ENCODE measurements around the gene GTF3C1.

DNA sequence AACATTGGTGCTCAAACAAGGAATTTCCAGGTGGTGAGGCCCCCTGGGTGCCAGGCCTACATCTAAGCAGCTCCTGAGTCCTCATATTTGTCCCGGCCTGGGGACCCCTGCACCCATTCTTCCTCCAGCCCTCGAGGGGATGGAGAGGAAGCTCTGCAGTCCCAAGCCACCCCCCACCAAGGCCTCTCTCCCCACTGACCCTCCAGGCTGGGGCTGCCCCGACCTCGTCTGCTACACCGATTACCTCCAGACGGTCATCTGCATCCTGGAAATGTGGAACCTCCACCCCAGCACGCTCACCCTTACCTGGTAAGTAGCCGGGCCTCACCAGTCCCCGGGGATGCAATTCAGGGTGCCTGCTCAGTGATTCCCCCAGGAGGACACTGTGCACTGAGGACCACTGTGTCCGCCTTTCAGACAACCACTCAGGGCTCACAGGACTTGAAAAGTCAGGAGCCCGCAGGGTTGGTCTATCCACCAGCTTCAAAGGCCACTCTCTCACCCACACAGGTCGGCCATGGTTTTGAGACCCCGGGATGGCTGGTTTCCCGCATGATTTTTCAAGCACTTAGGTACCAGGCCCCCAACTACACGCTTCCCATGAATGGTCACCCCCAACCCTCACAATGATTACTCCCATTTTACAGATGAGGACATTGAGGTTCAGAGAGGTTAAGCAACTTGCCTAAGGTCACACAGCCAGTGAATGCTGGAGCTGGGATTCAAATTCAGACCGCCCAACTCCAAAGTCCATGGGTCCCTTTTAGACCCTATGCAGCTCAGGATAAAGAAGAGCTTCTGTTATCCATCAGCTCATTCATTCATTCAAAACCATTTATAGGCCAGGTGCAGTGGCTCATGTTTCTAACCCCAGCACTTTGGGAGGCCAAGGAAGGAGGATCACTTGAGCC lies 115.3 kb downstream of the GTF3C1 start:
- TF ChIP-seq, protein P1, sequence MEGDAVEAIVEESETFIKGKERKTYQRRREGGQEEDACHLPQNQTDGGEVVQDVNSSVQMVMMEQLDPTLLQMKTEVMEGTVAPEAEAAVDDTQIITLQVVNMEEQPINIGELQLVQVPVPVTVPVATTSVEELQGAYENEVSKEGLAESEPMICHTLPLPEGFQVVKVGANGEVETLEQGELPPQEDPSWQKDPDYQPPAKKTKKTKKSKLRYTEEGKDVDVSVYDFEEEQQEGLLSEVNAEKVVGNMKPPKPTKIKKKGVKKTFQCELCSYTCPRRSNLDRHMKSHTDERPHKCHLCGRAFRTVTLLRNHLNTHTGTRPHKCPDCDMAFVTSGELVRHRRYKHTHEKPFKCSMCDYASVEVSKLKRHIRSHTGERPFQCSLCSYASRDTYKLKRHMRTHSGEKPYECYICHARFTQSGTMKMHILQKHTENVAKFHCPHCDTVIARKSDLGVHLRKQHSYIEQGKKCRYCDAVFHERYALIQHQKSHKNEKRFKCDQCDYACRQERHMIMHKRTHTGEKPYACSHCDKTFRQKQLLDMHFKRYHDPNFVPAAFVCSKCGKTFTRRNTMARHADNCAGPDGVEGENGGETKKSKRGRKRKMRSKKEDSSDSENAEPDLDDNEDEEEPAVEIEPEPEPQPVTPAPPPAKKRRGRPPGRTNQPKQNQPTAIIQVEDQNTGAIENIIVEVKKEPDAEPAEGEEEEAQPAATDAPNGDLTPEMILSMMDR (IDR thresholded peaks at IDR 0.05): no peak
- TF ChIP-seq POLR2A (IDR thresholded peaks at IDR 0.05): no peak

Data from uterus (tissue), 2 donors.